Skeletal muscle satellite cell (primary cell): Measurements from ENCODE around the gene FOXB1.

Experiments
- H3K27me3 ChIP-seq: 2 replicates; pipeline ENCODE4 v1.7.0; 2013; ENCODE audit warnings: low read length; ENCODE audit not compliant: control insufficient read depth, insufficient read depth
- H3K36me3 ChIP-seq: 2 replicates; pipeline ENCODE4 v1.7.0; 2013; ENCODE audit warnings: mild to moderate bottlenecking, control low read depth, low read length; ENCODE audit not compliant: insufficient read depth
- H3K4me1 ChIP-seq: 2 replicates; pipeline ENCODE4 v1.7.0; 2013; ENCODE audit warnings: low read length; ENCODE audit not compliant: control insufficient read depth, insufficient read depth
- H3K4me2 ChIP-seq: 2 replicates; pipeline ENCODE4 v1.7.0; 2013; ENCODE audit warnings: mild to moderate bottlenecking, low read length
- H3K4me3 ChIP-seq: 2 replicates; pipeline ENCODE4 v1.7.0; 2013; ENCODE audit warnings: low read length
- H3K9ac ChIP-seq: 2 replicates; pipeline ENCODE4 v1.7.0; 2013; ENCODE audit warnings: mild to moderate bottlenecking, low read depth, low read length, moderate library complexity
- H3K9me3 ChIP-seq: replicated peaks from 2 replicates; pipeline ENCODE4 v1.7.0; 2013; ENCODE audit warnings: mild to moderate bottlenecking, control low read depth, low read length

Gene FOXB1

DNA sequence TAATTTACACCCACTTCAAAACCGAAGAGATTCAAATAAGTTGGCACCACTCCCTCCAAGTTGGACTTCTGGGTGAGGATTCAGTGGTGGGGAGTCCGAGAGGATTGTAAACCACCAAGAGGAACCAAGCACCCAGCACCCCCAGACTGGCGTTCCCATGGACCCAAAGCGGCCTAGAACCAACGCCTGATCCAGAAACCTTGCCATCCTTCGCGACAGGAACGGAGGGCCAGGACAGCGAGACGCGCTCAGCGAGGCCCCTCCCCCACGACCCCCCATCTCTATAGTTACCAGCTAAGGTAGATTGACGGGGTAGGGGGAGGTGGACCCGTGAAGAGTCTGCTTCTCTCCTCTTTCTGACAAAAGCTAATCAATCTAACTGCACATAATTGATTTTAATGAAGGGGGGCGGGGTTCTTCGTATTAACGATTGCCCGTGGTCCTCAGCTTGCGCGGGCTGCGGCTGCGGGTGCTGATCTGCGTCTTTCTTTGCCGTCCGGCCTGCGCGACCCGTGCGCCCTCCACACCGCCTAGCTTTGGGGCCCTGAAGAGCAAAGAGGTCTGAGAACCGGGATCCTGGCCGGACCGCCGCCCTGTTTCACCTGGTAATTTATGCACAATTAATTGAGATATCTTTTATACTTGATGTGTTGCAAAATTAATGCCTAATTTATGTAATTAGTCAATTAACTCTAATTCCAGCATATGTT lies 10.9 kb upstream of the FOXB1 start:
- no peak overlapping the region for H3K4me2 ChIP-seq
- H3K36me3 ChIP-seq = no peaks in the 10 kb centered on the region
- H3K27me3 ChIP-seq = peaks cover 80% of the 10 kb centered on the region
- no peak overlapping the region for H3K9ac ChIP-seq
- H3K4me1 ChIP-seq = no peaks in the 10 kb centered on the region
- no peaks in the 10 kb centered on the region for H3K9me3 ChIP-seq
- H3K4me3 ChIP-seq = no peak overlapping the region

DNA sequence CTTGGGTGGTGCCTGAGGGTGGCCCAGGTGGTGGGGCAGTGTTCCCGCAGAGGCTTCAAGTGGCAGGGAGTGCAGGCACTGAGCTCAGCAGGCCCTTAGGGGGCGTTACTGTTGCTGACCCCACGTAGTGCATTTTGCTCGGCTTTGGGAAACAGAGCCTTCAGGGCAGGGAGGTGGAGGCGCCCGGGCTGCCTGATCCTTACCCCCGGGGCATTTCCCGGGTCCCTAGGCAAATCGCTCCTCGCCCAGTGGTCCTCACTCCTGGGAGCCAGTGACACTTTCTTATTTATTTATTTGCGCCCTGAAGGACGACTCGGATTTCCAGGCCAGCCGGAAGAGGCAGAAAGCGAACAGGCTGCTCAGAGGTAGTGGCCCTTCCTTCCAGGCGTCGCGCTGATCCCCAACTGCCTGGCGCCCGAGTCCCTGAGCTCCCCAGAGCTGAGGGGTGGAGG lies 10.1 kb upstream of the FOXB1 start:
- H3K4me2 ChIP-seq = no peak overlapping the region
- no peak overlapping the region for H3K9ac ChIP-seq
- H3K36me3 ChIP-seq = no peaks in the 10 kb centered on the region
- no peaks in the 10 kb centered on the region for H3K9me3 ChIP-seq
- H3K4me1 ChIP-seq = no peaks in the 10 kb centered on the region
- H3K27me3 ChIP-seq = peaks cover 87% of the 10 kb centered on the region
- no peak overlapping the region for H3K4me3 ChIP-seq

GRCh38 chr15:59994526-59994887 lies 9.6 kb upstream of the FOXB1 start:
- H3K4me1 ChIP-seq = no peaks in the 10 kb centered on the region
- no peak overlapping the region for H3K4me2 ChIP-seq
- no peak overlapping the region for H3K4me3 ChIP-seq
- H3K9me3 ChIP-seq = no peaks in the 10 kb centered on the region
- peaks cover 93% of the 10 kb centered on the region for H3K27me3 ChIP-seq
- H3K36me3 ChIP-seq = no peaks in the 10 kb centered on the region
- H3K9ac ChIP-seq = no peak overlapping the region

DNA sequence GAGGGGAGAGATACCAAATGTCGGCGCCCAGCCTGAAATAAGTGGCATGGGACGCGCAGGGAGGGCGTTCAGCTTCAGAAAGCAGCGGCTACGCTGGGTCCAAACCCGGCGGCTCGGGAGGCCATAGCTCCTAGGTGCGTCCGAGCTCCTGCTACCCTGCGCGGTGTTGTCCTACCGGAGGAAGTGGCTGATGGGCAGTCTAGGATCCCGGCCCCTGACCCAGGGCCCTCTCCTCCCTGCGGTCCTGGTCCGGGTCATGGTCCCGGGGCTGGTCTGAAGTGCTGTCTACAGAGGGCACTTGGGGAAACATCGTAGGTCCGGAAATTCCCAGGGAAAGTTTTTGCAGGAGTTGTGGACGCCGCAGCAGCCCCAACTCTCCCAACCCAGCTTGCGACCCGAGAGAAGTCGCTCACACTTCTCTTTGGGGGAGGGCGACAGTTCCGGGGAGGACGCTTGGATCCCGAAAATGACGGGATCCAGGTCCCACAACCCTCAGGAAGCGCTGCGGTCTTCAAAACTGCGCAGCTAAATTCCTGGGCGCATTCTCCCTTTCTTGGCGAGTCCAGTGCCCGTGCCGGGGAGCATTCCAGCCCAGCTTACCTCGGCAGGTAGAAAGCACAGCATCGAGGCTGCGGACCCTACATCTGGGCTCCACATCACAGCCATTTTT lies 9.1 kb upstream of the FOXB1 start:
- H3K4me2 ChIP-seq = no peak overlapping the region
- H3K27me3 ChIP-seq = peaks cover 98% of the 10 kb centered on the region
- H3K9me3 ChIP-seq = no peaks in the 10 kb centered on the region
- no peaks in the 10 kb centered on the region for H3K4me1 ChIP-seq
- no peaks in the 10 kb centered on the region for H3K36me3 ChIP-seq
- no peak overlapping the region for H3K4me3 ChIP-seq
- H3K9ac ChIP-seq = no peak overlapping the region

GRCh38 chr15:59995568-59996297 lies 8.4 kb upstream of the FOXB1 start:
- Histone ChIP-seq H3K9ac (no peak overlapping the region), H3K4me2 (no peak overlapping the region), H3K9me3 (no peaks in the 10 kb centered on the region), H3K4me3 (no peak overlapping the region), H3K36me3 (no peaks in the 10 kb centered on the region), H3K27me3 (peaks cover 99% of the 10 kb centered on the region), H3K4me1 (no peaks in the 10 kb centered on the region)

GRCh38 chr15:59996298-59997041 lies 7.6 kb upstream of the FOXB1 start:
- Histone ChIP-seq H3K4me3 (no peak overlapping the region), H3K9ac (no peak overlapping the region), H3K27me3 (peaks cover 99% of the 10 kb centered on the region), H3K36me3 (no peaks in the 10 kb centered on the region), H3K4me2 (peak overlapping the region; percentile 38), H3K9me3 (peaks cover 3% of the 10 kb centered on the region), H3K4me1 (no peaks in the 10 kb centered on the region)

GRCh38 chr15:59997070-59997701 lies 6.9 kb upstream of the FOXB1 start:
- Histone ChIP-seq H3K27me3 (peaks cover 100% of the 10 kb centered on the region), H3K4me3 (no peak overlapping the region), H3K9me3 (peaks cover 3% of the 10 kb centered on the region), H3K4me1 (no peaks in the 10 kb centered on the region), H3K4me2 (peak overlapping the region; percentile 38), H3K9ac (no peak overlapping the region), H3K36me3 (no peaks in the 10 kb centered on the region)

DNA sequence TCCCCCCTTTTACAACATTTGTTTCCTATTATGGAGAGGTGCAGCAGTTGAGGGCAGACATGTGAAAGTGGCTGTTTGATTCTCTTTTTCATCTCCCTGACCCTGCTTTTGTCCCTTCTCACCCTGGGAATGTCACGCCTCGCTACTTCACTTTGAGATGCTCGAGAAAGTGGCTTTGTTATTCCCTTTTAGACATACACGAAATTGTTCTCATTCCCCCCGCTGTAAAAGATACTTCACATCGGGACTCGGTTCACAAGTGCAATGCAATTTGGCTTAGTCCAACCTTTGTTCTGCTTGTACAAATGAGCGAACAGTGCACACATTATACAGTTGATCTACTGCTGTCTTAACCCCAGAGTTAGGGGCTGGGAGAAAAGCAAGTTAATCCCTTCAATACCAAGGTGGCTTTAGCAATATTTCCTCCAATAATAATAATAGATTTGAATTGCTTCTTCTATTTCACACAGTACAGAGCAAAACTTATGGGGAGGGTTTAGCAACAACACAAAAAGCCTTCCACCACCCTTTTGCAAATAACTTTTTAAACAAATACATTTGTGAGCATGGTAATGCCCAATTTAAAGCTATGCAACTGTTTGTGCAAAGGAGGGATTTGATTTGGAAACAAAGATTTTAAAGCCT lies 5.7 kb upstream of the FOXB1 start:
- Histone ChIP-seq H3K4me1 (no peaks in the 10 kb centered on the region), H3K9ac (no peak overlapping the region), H3K36me3 (no peaks in the 10 kb centered on the region), H3K9me3 (peaks cover 3% of the 10 kb centered on the region), H3K4me3 (no peak overlapping the region), H3K4me2 (no peak overlapping the region), H3K27me3 (peaks cover 99% of the 10 kb centered on the region)

- peaks cover under 1% of the 10 kb centered on the region for H3K4me1 ChIP-seq
- no peak overlapping the region for H3K4me2 ChIP-seq
- no peaks in the 10 kb centered on the region for H3K36me3 ChIP-seq
- H3K4me3 ChIP-seq = no peak overlapping the region
- H3K9me3 ChIP-seq = peaks cover 3% of the 10 kb centered on the region
- no peak overlapping the region for H3K9ac ChIP-seq
- peaks cover 99% of the 10 kb centered on the region for H3K27me3 ChIP-seq
Measured at GRCh38 chr15:59998950-59999611, 5.0 kb upstream of the FOXB1 start.

GRCh38 chr15:59999612-60000112 lies 4.4 kb upstream of the FOXB1 start:
- H3K36me3 ChIP-seq = no peaks in the 10 kb centered on the region
- H3K9ac ChIP-seq = no peak overlapping the region
- no peak overlapping the region for H3K4me2 ChIP-seq
- H3K9me3 ChIP-seq = peaks cover 3% of the 10 kb centered on the region
- H3K4me3 ChIP-seq = no peak overlapping the region
- H3K4me1 ChIP-seq = peaks cover 6% of the 10 kb centered on the region
- peaks cover 99% of the 10 kb centered on the region for H3K27me3 ChIP-seq
